GM21515 (cell line): ENCODE measurements around the gene MRPS10.
"Not testable (repeated sequence)": the region's sequence is repeated elsewhere in the genome, so short reads cannot be mapped to it uniquely, and the experiment has no call there.

ENCODE experiments used
- ATAC-seq: cut with Tn5 transposase; IDR thresholded peaks from one replicate; pipeline ENCODE4 v1.9.1; 2021; ENCODE audit not compliant: unreplicated experiment

The MRPS10 gene

DNA sequence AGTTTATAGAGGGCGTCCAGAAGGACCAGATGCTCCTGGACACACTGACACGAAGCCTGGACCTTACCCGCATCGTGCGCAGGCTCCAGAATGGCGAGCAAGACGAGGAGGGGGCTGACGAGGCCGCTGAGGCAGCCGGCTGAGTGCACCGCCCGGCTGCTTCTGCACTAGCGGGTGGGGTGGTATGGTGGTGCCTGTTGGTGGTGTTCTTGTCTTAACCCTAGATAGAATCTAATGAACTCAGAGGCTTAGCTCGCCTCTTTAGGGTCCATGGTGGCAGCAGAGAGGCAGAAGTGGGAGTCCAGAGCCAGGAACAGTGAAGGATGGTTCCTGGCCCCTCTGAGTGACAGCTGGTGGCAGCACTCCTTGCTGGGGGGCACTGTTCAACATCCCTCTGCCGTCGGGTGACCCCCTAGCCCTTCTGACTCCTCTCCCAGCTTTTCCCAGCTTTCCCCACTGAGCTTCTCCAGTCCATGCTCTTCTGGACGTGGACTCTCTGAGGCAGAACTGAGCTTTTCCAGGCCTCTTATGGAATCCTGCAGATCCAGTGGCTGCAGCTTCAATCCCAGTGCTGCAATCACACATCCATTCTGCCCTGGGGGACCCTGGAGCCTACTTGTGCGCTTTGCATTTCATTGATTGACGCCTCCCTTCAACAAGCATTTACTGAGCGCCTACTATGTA, 38.3 kb downstream of the MRPS10 start:
- ATAC-seq: no peak

DNA sequence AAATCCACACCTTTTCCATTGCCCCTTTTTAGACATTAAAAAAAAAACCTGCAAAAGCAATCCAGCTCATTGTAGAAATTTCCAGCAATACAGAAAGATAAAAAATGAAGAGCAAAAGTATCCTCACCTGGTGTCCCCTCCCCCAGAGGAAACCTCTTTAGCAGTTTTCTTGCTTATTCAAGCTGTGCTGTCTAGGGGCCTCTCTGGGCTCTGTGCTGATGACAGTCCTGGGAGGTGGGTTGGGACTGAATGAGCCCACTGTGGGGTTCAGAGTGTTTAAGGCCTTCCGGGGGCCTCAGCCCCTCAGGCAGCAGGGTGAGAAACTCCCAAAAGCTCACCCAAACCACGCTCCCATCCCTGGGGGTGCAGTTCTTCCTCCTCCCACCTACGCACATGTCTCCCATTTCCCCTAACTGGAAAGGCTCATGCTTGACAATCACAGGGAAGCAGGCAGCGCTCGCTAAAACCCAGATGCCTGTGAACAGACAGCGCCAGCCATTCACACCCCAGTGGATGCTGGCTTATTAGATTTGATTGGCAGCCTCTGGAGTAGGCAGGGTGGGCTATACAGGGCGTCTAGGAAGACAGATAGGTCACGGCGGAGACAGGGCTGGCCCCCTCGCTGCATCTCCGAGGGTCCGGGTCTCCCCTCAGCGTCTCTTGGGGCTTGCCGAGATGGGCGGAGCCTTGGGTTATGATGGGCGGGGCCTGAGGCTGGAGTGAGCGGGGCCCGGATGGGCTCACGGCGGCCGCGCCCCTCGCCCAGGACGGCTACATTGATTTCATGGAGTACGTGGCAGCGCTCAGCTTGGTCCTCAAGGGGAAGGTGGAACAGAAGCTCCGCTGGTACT, 39.9 kb downstream of the MRPS10 start:
- ATAC-seq: no peak

DNA sequence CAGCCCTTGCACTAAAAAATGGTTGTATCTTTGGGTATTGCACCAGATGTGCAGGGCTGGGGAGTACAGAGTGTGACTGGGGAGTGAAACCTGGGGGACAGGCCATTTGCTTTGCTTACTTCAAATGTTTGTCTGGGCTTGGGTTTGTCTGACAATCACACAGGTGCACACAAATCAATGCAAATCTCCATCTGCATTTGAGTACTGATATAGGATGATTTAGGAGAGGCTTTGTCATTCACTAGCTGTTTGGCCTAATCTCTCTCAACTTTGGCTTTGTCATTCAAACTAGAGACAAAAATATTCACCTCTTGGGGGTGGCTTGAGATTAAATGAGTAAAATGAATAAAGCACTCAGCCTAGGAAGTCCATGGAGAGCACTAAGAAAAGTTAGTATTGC, 40.7 kb downstream of the MRPS10 start:
- no peak for ATAC-seq

DNA sequence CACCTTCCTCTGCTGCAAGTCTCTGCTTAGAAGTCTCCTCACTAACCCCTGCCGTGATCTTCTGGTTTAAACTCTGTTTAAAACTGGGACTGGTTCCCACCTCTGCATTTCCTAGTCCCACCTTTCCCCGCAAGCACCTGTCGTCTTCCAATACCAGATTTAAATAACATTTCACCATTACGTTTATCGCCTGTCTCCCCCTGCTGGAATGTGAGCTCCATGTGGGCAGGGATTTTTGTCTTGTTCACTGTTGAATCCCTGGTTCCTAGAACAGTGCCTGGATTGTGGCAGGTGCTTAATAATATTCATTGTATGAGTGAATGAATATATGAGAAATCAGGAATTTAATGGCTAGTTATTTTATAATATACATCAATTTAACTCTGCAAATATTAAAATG, 41.8 kb downstream of the MRPS10 start:
- ATAC-seq: no peak

DNA sequence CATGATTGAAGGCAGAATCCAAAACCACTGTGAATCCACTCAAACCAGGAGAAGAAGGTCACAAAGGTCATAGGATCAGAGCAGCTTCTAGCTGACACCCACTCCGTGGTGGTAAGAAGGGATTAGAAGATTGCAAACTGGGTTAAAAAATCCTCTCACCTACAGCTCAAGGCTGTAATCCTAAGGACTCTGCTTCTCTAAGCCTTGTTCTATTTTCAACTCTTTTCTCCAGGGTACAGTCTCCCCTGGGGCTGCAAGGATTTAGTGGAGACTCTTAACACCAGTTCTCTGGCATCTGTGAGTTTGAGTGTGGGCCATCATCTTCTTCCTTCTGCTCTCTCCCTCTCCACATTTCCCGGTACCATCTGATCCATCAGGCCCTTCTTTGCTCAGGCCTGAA, 44.6 kb downstream of the MRPS10 start, which contains the start of gene GUCA1A:
Gene GUCA1A, plus strand, starts transcription at position 264 of the 400 bp plus-strand sequence. CDS start 250 bp downstream, outside the sequence.
- no peak for ATAC-seq

DNA sequence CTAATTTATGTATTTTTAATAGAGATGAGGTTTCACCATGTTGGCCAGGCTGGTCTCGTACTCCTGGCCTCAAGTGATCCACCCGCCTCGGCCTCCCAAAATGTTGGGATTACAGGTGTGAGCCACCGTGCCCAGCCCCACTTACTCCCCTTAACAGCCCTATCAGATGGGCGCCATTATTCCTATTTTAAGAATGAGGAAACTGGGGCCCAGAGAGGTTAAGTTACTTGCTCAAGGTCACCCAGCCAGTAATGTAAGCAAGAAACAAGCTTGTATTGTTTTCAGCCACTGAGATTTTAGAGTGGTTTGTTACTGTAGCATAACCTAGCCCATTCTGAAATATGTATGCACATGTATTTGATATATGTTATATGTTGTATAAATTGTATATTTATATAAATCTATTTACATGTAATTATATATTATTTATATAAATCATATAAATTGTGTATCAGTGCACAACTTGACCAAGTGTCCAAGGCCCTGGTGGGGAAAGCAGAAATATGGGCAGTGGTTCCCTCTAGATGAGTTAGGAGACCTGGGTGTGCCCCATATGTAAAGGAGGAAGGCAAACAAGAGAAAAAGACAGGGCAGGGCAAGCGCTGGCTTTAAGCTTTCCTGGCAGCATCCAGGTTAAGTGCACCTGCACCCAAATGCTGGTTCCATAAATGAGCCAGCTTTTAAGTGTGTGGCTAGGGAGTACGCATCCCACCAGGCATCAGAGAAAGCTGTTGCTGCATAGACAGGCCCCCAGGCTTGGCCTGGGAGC, 45.7 kb downstream of the MRPS10 start:
- no peak for ATAC-seq

DNA sequence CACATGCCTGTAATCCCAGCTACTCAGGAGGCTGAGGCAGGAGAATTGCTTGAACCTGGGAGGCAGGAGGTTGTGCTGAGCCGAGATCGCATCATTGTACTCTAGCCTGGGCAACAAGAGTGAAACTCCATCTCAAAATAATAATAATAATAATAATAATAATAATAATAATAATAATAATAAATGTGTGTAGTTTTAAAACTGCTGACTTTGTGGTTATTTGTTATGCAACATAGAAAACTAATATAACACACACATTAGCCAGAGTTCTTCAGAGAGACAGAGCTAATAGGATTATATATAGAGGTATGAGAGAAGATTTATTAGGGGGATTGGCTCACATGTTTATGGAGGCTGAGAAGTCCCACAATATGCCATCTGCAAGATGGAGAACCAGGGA, 47.9 kb downstream of the MRPS10 start:
- not testable (repeated sequence) for ATAC-seq

DNA sequence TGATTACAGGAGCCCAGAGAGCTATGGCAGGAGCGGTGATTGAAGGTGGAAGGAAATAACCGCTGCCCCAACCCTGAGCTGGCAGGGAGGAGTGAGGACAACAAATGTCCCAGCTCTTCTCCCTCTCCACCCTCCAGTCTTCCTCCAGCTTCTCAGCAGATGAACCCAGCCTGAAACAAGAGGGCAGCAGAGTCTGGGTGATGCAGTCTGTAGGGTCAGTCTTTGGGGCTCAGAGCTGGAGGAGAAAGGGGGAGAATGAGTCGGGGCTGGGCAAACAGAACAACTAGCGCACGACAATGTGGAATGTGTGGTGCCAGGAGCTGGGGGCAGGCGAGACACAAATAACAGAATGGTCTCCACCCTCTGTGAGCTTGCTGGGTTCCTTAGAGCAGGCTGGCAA, 49.0 kb downstream of the MRPS10 start:
- no peak for ATAC-seq

DNA sequence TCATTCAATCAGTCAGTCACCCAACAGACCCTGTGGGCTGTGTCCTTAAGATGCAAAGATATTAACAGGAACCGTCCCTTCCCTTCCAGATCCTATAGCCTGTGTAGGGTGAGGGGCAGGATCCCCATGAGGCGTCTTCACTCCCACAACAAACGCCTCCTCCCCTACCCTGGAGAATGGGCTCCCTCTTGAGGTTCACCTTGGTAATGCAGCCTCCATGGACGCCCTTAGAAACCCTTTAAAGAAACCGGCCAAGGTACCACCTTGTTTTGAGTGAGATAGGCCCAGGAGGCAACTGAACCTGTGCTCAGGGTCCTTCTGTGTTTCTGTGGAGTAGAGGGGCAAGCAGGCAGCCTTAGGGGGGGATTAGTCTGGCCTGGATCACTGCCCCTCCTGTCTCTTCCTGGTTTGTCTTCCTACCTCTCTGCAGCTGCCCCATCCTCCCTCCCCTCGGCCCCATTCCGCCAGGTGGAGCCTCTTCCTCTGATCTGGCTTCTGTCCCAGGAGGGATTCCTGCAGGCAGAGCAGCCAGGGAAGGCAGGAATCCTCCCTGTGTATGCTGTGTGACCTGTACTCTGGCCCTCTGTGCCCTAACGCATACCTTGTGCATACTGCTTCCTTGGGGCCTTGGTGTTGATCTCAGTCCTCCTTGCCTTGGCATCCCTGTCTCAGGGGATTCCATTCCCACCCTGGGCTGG, 51.1 kb downstream of the MRPS10 start:
- no peak for ATAC-seq

DNA sequence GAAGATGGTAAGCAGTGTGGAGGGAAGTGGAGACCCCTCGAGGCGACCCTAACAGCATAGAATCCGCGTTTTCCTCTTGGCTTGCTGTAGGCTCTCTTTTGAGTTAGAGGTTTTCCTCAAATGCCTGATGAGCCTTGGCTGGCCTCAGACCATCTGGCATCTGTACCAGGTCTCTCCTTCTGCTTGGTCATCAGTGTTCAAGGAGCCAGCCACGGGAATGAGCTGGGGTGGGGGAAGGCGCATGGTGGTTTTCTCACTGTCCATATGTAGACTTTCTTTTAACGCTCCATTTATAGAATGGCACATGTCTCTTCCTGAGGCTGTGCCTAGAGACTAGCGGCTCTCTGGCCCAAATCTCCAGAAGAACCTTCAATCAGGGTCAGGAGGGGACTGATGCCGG, 52.6 kb downstream of the MRPS10 start:
- no peak for ATAC-seq

DNA sequence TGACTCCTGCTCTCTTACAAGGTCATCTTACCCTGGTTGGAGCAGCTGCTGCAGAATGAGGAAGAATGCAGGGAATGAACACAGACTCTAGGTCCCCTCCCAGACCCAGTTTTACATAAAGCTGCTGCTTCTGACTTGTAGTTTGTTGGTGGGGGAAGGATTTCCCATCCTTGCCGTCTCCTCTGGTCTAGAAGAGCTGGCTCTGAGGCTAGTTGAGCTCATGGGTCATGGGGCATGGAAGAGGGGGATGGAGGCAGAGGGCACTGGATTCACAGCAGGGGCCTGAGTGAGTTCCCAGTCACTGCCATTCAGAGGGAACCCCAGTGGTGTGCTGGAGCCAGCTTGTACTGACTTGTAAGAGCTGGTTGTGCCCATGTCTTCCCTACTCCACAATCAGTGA, 53.7 kb downstream of the MRPS10 start:
- ATAC-seq: no peak

DNA sequence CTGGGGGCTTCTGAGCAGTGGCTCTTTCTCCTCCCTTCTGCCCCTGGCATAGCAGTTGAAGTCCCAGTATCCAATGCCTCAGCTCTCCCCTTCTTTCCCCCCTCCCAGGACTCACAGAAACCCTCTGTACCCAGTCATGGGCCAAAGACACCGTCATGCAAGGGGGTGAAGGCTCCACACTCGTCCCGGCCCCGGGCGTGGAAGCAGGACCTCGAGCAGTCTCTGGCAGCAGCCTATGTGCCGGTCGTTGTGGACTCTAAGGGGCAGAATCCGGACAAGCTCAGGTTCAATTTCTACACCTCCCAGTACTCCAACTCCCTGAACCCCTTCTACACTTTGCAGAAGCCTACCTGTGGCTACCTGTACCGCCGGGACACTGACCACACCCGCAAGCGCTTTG, 54.8 kb downstream of the MRPS10 start:
- ATAC-seq: no peak

DNA sequence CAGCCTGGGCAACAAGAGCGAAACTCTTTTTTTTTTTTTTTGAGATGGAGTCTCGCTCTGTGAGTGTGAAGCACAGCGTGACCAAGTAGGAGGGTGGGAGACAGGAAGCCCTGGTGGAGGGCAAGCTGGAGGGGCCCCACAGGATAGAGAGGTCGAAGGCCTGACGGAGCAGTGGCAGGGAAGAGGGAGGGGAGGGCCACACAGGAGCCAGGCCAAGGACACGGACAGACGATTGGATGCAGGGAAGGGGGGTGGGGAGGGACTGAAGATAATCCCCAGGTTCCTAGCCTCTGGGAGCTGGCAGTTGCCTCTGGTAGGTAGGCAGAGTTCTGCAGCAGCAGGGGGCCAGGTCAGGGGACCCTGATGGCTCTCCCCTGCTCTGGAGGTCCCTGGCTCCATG, 55.3 kb downstream of the MRPS10 start:
- no peak for ATAC-seq

DNA sequence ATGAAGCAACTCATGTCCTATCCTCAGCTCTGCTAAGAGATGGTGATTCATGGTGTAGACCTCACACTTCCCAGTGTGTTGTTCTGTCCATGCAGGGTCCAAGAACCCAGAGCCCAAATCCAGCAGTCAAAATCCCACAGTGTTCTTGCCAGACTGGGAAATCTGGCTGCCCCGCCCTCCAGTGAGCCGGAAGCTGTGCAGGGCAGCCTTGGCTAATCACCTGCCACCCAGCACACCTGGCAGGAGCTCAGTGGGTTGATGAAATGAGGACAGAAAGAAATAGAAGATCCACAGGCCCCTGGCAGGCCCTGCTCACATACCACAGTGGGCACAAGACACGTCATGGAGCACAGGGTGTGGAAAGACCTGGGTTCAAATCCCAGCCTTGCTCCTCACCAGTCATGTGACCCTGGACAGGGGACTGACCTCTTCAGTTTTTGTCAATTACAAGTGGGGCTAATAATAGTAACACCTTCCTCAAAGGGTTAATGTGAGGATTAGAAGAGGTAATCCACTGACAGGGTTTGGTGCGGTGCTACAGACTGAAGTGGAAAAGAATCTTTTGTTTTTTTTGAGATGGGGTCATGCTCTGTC, 58.1 kb downstream of the MRPS10 start:
- no peak for ATAC-seq

DNA sequence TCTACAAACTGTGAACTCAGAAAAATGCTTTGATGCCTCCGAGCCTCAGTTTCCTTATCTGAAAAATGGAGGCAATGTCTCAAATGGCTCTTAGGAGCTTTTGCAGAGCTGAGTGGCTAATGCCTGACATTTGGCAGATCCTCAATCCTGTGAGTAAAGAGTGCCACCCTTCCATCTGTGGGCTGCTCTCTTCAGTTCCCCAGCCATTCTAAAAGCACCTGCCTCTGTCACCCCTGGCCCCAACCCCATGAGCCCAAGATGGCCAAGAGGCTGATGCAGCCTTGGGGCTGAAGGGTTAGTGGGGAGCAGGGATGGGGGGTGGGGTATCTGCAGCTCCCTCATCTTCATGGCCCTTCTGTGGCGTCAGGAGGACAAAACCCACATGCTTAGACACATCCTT, 59.0 kb downstream of the MRPS10 start:
- ATAC-seq: no peak

DNA sequence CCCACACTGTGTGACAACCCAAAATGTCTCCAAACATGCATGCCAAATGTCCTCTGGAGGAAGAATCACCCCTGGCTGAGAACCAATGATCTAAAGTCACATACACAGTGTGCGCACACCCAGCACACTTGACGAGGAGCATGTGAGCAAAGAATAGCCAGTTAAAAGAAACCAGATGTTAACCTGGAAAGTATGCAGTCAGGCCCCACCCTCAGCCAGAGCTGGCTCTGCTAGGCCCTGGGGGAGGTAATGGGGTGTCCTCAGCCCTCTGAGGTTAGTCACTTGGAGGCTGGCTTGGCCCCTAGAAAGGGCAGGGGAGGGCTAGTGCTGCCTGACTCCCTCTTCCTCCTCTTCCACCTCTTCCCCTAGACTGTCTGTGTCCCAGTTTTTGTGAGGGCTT, 59.6 kb downstream of the MRPS10 start:
- no peak for ATAC-seq
